NCI-H526 (cell line): ENCODE measurements around the gene RAB13.

ENCODE experiments used
- DNase-seq, 2 experiments: peaks; one replicate each; lab custom pipeline; 2025; lab: John Stamatoyannopoulos, UW

Gene RAB13

DNA sequence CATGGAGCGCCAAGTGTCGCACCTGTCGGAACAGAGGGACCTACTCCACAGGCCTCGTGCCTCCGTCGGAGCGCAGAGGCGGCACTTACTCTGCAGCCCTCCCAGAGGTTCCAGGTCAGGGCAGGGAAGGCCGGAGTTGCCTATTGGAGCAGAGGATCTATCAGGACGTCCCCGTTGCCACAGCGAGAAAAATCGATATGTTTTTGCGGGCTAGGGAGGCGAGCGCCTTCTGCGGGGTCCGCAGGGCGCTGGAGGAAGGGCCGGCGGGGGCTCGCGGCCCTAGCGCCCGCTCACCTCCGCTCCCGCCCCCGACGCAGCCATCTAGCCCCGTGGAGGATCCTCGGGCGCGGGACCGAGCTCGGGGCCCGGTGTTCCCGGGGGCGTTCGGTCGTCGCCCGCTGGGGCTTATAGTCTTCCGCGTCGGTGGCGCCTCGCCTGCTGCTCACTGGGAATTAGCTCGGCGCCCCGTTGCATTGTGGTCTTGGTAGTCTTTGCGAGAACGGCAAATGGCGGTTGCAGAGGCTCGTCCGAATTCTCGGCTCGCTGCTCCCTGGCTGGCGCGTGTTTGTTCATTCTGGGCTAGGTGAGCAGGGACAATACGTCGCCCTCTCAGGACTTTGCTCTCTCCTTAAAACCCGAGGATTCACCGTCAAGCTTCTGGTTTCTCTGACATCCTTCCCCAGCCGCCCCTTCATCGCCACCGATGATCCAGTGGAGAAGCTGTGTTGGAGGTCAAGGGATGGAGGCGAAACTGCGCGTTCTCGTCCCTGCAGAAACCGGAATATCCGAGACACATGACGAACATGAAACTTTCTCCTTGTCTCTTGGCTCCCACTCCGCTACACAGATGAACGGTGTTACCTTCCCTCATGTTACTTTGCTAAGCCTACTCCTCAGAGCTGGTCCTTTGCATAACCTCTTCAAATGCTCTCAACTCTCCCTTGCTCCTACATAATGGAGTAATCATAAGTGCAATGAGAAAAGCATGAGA, 8.6 kb downstream of the RAB13 start, which contains the start of gene JTB:
Gene JTB (minus strand): TSS at position 425 of the 991 bp plus-strand sequence. CDS start 422 bp downstream, at position 3.
- peak; percentile 93 to 99 for DNase-seq

DNA sequence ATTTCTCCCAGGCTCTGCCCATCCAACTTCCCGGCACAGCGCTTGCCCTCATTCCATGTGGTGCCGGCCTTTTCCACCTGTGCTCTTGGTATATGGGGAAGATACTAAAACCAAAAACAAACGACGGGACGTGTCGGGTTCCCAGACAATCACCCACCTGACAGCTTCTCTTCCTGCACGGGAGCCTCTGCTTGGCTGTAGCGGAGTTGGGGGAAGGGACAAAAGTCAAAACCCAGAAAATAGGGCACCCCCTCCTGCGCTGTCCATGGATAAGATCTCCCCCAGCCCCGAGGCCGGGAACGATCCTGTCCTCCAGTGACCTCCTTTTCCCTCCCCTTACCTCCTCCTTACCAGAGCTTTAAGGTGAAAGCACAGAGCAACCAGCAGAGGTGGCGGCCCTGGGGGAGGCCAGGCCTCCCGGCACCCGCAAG, 9.3 kb downstream of the RAB13 start:
- DNase-seq: peak; percentile 41 to 59

DNA sequence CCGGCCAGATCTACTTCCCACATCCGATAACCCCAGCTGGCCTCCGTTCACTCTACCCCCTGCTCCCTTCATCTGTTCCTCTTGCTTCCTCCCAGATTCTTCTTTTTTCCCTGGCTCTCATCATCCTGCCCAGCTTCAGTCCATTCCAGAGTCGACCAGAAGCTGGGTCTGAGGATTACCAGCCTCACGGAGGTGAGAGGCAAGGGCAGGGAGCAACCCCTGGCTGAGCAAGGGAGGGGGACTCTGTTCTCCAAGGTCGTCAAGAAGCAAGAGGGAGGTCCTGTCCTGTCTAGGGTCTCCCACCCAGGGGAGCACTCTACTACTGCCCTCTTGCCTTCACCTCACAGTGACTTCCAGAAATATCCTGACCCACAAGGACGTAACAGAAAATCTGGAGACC, 12.6 kb downstream of the RAB13 start:
- DNase-seq: no peak

DNA sequence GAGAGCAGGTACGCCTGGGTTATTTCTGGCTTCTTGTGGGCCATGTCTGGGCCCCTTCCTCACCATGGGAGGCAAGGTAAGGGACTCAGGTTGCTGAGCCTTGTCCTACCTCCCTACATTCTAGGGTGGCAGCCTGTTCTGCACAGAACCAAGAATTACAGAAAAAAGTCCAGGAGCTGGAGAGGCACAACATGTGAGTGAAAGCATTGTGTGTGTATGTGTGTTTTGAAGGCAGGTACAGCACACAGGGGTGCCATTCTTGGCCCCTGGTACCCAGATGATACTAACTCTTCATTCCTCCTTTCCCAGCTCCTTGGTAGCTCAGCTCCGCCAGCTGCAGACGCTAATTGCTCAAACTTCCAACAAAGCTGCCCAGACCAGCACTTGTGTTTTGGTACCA, 13.1 kb downstream of the RAB13 start:
- DNase-seq: no peak

DNA sequence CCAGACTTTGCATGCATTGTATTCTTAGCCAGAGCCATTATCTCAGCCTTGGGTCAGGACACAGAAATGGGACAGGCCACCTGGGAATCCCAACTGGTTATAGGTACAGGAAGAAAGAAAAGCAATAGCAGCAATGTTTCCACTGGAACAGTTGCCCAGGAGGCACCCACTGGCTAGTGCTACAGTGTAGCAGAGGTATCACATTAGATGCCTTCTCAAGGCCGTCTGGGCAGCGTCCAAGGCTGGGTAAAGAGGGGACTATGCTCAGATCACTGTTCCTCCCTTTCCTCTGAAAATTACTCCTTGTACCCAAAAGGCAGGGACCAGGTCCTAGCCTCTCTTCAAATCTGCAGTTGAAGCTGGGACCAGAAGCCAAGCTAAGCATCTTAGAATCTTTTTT, 15.8 kb downstream of the RAB13 start:
- no peak for DNase-seq

DNA sequence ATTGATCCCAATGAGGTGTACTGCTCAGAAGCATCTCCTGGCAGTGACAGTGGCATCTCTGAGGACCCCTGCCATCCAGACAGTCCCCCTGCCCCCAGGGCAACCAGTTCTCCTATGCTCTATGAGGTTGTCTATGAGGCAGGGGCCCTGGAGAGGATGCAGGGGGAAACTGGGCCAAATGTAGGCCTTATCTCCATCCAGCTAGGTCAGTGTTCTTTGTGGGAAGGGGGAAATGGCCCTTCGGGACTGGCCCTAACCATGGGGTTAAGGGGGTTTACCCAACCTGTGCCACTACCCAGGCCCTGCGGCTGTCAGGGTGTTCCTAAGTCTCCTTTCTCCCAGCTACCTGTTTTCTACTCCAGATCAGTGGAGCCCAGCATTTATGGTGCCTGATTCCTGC, 17.2 kb downstream of the RAB13 start:
- no peak for DNase-seq

DNA sequence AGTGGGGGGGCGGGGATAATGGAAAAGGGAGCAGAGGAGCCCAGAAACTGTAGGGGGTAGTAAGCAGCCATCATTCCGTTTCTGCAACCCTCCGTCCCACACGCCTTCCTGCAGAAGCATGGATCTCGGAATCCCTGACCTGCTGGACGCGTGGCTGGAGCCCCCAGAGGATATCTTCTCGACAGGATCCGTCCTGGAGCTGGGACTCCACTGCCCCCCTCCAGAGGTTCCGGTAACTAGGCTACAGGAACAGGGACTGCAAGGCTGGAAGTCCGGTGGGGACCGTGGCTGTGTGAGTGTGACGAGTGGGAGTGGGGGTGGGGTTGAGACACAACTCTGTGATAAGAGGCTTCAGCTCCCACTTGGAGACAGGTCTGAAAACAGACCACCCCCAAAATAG, 17.7 kb downstream of the RAB13 start:
- DNase-seq: peak in 1 of 2 experiments; percentile 80

DNA sequence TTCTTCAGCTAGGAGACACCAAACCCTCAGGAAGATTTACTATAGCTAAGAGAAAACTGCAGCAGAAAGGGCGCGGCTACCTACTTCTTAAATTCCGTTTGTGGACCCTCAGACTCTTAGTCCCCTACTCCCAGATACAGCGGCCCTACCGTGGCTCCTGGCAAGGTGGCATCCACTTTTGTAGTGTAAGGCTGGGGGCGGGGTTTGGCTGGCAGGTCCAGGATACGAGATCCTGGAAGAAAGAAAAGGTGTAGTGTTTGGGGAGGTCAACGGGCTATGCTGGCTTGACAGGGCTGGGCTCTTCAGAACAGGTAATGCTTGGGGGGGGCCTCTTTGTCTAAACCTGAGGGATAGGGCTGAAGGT, 18.2 kb downstream of the RAB13 start:
- peak; percentile 92 to 95 for DNase-seq

DNA sequence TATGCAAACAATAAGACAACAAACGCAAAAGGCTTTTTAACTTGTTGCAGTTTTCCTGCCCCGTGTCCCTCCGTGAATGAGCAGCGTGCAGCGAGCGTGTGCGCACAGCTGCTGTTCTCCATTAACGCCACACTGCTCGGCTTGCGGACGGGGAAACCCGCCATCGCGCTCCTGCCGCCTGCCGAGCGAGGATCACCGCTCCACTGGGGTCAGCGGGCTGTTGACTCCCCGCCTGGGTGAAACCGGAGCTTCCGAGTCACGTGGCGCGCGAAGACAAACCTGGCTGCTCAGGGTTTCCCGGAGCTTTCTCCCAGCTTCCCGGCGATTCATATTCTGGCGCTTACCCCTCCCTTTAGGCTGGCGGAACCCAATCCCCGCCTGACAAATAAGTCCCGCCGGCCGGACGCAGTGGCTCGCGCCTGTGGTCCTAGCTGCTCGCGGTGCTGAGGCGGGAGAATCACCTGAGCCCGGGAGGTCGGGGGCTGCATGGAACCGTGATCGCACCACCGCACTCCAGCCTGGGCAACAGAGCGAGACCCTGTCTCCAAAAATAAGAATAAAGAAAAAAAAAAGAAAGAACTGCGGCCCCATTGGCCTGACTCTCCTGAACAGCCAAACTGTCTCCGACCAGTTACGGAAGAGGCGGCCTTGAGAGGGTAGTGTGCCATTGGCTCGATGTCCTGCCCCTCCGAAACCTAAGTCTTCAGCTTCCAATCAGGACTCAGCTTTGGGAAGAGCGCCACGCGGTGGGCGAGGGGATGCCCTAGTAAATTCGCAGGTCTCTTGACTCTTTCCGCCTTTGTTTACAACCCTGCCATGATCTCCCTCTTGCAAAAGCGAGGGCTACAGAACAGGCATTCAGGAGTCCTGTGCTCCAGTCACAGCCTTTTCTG, 18.8 kb downstream of the RAB13 start, which contains the start of gene CREB3L4:
Gene CREB3L4 (plus strand): TSS at position 796 of the 893 bp plus-strand sequence. CDS start 624 bp downstream, outside the sequence.
- DNase-seq: peak; percentile 100

DNA sequence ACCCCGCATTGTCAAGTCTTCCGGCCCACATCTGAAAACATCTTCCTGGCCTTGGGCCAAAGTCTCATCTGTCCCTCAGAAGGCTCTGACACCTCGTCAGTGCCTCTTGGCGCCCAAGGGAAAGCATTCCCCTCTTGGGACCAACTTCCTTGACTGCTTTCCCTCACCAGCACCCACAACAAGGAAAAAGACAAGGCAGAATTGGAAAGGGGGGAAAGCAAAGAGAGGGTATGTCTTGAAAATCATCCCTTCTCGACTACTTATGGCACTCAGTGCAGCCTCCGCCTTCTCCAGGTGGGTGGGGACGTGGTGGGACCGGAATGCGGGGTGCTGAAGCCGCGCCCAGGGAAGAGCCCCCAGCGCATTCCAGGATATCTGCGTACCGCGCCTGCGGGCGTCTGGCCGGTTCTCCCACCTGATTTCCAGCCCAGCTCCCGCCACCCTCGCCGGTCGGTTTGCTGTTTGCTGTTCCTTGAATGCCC, 22.2 kb downstream of the RAB13 start:
- peak; percentile 85 to 93 for DNase-seq

DNA sequence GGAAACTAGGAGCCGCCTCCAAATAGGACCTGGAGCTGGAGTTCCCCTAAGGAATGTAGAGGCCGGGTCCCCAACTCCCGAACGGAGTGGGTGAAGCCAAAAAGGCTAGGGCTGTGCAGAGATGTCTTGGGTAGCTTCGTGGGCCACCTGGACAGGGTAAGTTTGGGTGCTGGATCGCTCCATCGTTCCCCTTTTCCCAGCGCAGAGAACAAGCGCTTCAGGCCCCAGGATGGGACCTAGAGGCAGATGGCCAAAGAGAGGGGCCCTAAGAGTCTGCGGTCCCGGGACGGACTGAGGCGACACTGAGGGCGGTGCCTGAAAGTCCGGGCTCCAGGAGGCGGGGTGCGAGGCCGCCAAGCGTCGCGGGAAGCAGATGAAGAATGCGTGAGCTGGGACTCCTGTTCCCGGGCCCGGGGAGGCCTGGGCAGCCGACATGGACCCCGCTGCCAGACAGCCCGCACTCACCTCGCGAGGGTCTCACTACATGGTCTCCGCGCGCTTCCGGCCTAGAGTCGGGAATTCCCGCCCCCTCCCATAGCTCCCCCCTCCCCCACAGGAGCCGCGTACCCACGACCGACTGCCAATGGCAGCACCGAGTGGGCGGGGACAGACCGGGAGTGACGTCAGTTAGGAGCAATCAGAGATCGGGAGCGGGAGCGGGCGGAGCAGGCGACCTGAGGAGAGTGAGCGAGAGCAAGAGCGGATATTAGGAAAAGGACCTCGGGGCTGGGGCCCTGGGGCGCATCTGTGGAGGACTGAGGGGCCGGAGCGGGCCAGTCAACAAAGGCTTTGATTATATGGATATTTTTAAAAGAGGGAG, 22.9 kb downstream of the RAB13 start, which contains the start of gene SLC39A1:
Gene SLC39A1 (minus strand): TSS at position 508 of the 820 bp plus-strand sequence. CDS start 822 bp downstream, outside the sequence.
- peak; percentile 99 to 100 for DNase-seq

DNA sequence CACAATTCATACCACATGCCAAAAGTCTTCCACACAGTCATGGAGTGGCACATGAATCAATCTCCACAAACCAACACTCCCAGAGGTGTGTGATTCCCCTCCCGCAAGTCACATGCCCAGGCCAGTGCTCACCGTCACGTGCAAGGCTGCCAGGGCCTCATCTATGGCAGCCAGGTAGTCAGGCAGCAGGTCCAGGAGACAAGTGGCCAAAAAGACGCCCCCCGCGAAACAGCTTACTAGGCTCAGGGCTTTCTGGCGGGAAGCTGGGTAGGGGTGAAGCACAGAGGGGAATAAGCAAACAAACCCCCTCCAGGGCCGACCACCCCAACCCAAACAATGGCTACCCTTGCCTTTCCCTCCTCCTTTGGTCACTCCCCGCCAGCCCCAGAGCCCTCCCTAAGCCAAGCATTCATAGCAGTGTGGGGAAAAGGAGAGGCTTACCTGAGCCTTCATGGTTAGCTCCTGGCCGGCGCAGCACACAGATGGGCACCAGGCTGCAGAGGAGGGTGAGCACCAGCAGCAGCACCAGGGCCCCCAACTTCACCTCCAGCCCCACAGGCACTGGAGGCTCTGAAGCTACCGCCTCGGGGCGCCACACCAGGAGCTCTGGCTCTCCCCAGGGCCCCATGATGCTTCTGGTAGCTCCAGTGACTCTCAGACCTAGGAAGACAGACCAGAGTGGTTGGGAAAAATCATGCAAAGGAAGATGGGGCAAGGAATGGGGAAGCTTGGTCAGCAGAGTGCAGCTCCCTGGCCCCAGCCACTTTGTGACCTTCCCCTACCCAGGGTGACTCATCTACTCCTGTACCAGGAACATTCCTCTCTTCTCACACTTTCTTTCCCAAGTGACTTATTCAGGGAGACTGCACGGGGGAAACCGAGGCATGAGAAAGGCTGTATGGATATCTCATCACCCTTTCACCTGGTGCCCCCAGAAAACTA, 23.8 kb downstream of the RAB13 start:
- DNase-seq: peak; percentile 22 to 70

DNA sequence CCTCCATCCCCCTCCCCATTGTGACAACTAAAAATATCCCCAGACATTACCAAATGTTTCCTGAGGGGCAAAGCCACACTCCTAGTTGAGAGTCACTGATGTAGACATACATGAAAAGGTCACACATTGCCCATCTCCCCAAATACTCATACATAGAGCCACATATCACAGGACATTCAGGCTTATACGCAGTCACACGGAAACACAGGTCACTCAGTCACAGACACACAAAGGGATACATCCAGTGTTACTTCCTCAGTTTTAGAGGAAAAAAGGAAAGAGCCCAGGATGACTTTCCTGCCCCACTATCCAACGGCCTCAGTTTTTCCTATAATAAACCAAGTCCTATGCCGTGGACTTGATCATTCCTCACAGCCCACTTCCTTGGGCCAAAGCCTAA, 24.7 kb downstream of the RAB13 start:
- DNase-seq: no peak

DNA sequence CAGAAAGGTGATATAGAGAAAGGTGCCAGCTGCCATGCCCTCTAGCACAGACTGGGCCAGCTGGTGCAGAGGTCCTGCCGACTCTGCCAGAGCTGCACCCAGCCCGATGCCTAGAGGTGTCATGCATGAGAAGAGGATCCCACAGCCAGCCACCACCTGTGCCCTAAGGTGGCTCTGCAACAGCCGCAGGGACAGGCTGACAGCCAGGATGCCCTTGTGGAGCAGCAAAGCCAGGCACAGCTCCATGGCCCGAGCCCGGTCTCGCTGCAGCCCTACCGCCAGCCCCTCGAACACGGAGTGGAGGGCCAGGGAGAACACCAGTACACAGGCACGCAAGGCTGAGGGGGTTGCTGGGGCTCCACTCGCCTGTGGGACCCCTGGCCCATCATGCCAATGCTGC, 25.9 kb downstream of the RAB13 start:
- DNase-seq: no peak

DNA sequence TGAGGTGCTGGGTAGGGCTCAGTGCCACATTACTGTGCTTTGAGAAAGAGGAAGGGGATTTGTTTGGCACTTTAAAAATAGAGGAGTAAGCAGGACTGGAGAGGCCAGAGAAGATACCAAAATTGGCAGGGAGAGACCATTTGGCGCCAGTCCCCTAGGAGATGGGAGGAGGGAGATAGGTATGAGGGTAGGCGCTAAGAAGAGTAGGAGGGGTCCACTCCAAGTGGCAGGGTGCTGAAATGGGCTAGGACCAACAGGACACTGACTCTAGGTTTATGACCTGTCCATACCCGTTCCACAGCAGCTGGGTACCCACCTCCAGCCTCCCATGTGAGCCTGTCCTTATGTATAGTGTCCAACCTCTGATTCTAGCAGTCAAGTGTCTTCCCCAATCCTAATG, 26.7 kb downstream of the RAB13 start:
- no peak for DNase-seq

DNA sequence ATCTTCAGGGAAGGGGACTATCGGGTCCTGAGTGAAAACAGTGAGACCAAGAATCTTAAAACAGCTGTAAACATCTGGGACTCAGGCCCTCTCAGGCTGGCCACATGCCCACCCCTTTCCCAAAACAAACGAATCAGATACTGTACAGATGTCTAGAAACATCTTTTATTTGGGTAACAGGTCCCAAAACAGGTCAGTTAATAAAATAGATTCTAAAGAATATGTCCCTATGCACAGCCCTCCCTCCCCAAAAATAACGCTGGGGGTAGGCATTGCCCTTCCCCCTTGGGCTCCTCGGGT, 27.2 kb downstream of the RAB13 start:
- DNase-seq: no peak

DNA sequence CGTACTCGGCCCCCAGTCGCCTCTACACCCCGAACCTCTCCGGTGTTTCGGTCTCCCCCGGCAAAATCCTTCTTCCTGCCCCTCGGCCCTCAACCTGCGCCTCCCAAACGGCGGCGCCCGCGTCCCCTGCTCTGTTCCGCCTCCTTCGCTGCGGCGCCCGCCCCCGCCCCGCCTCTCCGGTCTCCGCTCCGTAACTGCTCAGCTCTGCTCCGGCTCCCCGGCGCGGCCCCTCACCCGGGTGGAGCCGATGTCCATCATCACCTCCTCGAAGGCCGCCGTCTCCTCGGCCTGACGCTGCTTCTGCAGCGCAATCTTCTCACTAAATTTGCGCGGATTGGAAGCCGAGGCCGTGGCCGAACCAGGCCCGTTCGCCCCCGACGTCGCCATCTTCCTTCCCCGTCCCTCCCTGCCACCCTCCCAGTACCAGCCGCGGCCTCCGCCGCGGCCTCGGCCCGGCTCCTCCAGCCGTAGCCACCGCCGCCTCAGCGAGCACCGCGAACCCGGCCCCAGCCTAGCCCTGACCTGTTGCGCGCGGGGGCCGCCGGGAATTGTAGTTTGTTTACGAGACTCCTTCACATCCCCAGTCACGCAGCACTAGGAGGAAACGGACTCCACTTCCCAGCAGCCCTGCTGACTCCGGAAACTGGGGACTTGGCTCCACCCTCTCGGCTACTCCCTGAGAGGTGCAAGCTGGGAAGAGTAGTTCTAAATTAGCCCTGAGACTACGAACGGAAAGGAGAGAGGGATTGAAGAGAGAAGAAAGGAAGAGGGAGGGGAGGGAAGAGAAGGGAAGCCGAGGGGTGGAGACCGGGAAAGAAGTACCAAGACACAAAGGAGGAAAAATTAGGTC, 27.8 kb downstream of the RAB13 start, which contains the start of gene CRTC2:
Gene CRTC2 (minus strand): TSS at position 502 of the 850 bp plus-strand sequence. CDS start 115 bp downstream, at position 387.
- DNase-seq: peak; percentile 100

DNA sequence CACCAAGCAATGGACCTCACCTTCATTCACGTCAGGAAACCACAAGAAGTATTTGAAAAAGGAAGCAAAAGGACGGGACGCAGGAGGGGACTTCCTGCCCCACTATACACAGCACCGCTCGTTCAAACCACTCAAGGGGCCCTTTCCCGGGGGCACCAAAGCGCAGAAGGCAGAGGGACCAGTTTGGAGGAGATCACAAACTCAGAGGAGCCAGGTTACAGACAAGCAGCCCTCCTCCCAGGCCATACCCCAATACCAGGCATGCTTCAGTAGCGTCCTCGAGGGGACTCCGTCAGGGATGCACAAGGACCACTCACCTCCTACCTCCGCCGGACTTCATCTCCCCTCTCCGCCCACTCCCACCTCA, 28.4 kb downstream of the RAB13 start:
- DNase-seq: peak in 1 of 2 experiments; percentile 45
